ENCODE data around the gene COPZ1.
A peak's percentile ranks its signal among the peaks of the same experiment; 100 is the strongest.
"Not testable (repeated sequence)": the region's sequence is repeated elsewhere in the genome, so short reads cannot be mapped to it uniquely, and the experiment has no call there.

COPZ1 gene

DNA sequence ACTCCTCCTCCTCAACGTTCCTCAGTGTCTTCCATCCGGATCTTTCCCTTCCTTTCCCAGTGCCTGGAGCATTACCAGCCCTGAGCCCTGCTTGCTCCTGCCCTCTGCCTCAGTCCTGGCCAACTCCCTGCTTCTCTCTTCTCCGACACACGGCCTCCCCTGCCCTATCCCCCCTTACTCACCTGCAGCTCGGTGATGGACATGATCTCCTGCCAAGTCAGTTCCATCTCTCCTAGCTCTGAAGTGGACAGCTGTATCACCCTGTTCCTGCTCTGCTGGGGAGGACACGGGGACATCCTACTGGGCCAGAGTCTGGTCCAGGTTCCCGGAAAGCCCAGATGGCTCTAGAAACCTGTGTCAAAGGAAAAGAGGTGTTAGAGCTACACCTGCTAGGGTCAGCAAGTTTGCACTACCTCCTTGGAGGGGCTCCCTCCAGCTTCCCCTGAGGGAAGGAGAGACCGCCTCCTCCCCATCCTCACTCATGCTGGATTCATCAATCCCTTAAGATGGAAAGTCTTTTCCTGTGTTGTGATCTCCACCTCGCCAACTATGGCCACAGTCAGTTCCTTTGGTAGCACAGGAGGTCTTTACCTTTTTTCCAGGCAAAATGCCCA lies 29.9 kb upstream of the COPZ1 start:
- no peak for DNase-seq

DNA sequence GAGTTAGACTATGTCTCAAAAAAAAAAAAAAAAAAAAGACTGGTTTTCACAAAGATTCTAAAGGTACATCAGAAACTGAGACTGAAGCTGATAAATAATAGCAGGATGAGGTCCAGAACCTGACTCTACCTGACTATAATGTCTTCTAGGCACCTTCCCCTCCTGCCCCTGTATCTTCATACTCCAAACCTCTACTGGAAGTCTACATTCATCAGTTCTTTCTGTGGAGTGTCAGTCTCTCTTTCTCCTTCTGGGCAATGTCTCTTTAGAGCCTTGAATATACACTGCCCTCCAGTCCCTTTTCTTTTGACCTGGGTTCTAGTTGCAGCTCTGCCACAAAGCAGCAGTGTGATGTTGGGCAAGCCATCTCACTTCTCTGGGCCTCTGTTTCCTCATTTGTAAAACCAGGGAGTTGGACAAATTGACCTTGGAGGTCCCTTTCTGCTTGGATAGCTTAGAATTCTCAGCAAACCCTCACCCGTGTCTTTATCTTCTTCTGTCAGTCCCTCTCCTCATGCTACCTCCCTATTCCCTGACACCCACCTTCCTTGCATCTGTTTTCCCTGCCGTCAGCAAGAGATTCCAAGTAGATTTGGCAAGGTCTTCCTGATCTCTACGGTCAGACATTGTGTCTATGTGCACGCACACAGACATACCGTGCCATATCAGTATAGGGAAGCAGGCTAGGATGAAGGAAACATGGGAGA lies 28.4 kb upstream of the COPZ1 start:
- DNase-seq: no peak

DNA sequence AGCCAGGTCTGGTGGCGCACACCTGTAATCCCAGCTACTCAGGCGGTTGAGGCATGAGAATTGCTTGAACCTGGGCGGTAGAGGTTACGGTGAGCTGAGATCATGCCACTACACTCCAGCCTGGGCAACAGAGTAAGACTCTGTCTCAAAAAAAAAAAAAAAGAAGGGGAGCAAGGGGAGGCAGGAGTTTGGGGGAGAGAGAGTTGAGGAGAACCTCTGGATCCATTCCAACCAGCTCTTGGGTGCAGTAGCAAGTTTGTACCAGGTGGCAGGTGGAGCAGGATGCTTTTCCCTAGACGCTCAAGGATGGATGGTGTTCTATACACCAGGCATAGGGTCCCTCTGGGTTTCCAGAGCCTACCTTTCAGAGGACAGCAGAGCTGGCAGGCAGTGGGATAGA lies 26.0 kb upstream of the COPZ1 start:
- no peak for DNase-seq

DNA sequence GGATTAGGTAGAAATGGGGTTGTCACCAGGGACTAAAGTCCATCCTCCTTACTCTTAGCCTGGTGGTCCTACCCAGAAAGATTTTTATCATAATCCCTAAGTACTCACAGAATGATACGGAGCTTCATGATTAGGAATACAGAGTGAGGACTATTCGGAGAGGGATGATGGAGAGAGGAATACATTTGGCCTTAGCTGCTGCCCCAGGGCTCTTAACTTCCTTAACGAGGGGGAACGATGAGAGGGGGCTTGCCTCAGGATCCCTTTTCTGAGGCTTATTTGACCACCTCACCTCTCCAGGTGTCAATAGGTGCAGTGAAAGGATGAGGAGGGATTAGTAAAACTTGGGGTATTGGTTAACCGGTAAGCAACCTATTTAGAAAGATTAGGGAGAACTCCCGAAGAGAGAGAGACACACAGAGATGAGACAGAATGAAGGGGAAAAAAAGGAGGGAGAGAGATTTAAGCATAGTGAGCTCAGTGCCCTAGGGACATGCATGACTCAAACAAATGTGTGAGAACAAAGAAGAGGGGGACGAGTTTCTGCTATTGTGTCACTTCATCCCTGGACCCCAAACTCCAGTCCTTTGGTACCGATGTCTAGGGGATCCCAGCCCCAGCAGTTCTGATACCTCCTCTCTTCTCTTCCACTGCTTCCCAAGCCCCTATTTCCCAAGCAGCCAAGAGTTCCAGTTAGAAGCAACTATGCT lies 25.3 kb upstream of the COPZ1 start:
- DNase-seq: no peak

DNA sequence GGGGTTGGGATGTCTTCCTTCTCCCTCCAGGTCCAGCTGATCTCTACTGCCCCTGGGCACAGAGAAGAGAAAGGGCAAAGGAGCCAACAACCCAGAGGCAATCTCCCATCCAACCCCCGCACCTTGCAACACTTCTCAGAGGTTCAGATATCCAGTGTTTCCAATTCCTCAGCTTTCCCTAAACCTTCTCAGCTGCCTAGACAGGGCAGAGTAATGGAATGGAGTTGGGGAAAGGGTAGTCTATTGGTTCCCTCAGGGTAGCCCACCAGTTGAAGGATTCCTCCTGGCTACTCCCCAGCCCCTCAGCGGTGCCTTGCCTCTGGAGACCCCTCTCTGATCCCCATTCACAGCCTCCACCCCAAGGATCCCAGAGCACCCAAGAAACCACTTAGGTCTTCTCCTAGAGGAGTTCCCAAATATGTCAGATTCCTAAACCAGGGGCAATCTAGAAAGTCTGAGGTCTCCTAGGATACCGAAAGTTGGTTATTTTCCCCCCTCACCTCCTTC lies 24.7 kb upstream of the COPZ1 start:
- DNase-seq: no peak

DNA sequence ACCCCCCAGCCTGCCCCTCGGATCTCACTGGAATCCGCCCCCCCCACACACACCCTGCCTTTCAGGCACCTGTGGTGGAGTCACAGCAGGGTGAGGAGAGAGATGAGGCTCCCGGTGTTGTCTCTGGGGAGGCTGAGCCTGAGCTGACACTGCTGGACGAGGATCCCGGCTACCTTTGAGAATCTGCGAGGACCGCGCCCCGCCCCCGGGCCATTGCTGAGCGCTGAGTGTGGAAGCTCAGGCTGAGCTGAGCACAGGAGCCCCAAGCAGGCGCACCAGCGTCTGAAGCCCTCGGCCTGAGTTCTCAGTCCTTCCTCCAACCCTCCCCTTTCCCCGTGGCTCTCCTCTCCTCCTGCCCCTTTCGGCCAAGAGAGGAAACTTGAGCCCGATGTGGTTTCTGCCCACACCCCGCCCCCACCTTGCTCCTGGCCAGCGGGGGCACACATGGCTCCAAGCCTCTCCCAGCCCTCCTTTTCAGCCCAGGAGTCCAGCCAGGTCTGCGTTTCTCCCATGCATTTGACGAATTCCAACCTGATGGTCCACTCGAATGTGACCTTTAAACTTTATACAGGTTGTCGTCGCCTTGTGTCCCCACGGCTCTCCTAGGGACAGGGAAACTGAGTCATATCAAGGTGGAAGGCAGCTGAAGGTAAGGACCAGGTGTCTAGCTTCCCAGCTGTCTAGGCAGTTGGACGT lies 24.1 kb upstream of the COPZ1 start, which contains the start of gene NFE2:
TSS of gene NFE2 (minus strand) at position 284 of the 696 bp plus-strand sequence. CDS start 5,767 bp downstream, outside the sequence.
- peak; percentile 47 to 53 for DNase-seq

DNA sequence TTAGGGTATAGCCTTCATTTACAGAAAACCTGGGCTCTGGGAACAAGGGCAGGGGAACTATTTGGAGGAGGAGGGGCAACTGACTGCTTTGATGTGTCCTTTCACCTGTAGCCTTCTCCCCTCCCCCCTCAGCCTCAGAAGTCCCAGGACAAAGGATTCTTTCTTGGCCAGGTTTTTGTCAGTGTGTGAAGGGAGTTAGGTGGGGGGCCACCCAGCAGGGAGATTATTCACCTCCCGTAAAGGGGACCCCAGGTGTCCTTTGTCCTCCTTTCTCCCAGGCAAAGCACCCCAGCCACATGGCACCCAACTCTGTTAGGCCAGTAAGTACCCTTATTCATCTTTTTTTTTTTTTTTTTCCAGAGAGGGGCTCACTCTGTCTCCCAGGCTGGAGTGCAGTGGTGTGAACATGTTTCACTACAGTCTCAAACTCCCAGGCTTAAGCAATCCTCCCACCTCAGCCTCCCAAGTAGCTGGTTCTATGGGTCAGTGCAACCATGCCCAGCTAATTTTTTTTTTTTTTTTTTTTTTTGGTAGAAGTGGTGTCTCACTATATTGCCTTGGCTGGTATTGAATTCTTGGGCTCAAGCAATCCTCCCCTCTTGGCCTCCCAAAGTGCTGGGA lies 23.4 kb upstream of the COPZ1 start:
- DNase-seq: no peak

DNA sequence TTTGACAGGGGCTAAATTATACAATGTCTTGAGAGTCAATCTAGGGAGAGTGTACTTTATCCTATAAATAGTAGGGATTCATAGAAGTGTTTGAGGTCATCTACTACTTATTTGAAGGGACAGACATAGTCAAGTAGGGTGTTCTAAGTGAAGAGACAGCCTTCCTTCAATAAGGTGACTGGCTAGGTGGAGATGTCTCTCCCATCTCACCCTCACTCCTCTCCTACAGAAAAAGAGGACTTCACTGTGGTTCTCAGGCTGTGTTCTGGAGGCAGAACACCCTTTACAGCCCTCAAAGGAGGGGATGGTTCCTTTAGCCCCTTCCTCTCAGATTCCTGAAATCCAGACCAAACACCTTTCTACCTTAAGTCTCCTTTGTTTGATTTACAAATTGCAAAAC lies 21.3 kb upstream of the COPZ1 start:
- no peak for DNase-seq

DNA sequence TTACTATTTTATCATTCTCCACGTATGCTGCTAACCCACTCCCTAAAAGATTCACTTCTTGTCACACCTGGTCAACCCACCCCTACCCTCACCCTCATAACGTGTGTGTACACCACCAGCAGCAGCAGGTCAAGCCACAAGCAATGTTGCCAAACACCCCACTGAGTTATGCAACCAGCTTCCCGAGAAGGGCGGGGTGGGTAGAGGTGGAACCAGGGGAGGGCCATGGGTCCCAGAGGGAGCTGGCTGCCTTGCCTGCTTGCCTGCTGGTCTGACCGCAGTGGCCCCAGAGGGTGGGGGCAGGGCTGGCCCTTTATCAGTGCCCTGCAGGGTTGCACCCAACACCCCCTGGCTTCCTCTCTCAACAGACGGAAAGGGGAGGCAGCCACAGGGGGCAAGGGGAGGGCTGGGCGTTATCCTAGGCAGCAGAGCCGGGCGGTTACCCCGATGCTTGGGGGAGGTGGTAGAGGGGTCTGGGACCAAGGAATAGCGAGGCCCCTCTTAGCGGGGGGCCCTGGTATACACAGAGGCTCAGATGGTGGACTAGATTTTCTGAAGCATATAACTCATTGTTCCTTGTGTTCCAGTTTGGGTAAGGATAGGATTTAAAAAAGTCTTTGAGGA lies 20.6 kb upstream of the COPZ1 start:
- no peak for DNase-seq

DNA sequence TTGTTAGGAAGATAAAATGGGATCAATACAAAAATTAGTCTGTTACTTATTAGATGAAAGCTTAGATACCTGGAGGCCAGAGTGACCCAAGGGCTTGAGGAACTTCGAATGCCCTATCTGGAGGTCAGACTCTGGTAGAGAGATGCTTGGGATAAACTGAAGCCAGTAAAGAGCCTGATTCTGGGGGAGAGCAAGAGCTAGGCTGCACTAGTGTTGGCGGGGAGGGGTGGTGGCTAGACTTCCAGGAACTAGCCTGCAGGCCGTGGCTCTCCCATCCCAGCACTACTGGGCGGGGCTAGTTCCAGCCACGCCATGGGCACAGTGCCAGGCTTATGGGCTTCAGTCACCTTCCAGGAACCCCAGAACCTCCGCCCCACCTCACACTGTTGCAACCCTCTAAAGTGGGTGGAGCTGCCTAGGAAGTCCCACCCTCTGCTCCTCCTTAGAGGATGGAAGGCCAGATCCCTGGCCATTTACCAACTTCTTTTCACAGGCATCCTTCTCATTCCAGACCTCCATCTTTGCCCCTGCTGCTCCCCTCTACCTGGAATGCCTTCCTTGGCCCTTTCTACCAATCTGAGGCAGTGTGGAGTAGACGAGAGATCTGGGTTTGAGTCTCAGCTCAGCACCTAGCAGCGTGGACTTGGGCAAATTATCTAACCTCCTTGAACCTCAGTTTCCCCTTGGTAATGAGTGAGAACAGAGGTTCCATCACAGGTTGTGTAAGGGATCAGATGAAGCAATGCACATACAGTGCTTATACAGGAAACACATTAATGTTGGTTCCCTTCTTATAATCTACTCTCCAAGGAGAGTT lies 17.8 kb upstream of the COPZ1 start:
- peak in 1 of 2 donors; percentile 40 for DNase-seq

DNA sequence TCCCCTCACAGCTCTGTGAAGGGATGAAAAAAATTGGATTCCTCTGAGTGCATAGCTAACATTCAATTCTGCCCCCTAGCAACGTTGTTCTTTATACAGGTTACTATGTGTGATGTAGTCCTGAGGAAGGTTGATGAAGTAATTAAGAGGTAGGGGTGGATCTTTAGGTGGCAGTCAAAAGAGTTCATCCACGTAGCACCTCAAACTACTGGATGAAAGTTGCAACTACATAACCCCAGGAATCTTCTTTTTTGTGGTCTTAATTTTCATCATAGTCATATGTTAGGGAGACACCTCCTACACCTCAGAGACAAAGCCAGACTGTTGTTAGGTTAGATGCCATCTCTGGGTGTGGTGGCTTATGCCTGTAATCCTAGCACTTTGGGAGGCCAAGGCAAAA lies 13.9 kb upstream of the COPZ1 start:
- no peak for DNase-seq

DNA sequence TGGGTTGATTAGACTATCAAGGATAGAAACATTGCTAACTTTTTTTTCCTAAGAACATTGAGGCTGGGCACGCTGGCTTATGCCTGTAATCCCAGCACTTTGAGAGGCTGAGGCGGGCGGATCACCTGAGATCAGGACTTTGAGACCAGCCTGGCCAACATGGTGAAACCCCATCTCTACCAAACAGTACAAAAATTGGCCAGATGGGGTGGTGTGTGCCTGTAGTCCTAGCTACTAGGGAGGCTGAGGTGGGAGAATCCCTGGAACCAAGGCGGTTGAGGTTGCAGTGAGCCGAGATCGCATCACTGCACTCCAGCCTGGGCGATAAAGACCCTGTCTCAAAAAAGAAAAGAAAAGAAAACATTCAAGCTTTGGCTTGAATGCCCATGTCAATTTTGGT lies 12.6 kb upstream of the COPZ1 start:
- DNase-seq: not testable (repeated sequence)

DNA sequence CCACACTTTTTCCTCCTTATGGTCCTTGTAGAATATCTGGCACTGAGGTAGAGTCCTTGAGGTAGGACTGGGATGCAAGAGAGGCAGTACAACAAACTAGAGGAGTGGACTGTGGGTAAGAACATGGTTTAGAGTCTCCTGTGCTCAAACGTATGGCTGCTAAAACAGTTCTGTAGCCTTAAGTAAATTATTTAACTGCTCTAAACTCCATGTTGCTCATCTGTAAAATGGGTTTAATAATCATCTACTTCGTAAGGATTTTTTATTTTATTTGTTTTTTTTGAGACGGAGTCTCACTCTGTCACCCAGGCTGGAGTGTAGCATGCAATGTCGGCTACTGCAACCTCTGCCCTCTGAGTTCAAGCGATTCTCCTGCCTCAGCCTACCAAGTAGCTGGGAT lies 3.6 kb upstream of the COPZ1 start:
- no peak for DNase-seq

DNA sequence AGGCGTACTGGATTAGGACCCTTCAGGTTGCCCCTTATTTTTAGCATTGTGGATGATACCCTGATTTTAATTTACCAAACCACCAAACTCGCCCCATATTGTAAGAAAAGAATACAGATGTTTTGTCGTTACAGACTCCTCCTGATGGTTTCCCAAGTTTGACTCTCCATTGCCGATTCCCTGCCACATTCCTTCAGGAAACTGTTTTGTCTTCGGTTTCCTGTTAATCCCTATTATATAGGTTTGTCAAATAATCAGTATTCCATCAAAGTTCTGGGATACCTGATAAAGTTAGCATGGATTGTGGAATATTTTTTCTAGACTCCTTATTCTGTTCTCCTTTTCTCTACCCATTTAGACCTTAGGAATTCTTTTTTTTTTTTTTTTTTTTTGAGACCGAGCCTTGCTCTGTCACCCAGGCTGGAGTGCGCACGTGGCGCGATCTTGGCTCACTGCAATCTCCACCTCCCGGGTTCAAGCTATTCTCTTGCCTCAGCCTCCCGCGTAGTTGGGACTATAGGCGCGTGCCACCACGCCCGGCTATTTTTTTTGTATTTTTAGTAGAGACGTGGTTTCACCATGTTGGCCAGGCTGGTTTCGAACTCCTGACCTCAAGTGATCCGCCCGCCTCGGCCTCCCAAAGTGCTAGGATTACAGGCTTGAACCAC lies 645 bp downstream of the COPZ1 start:
- not testable (repeated sequence) for DNase-seq

DNA sequence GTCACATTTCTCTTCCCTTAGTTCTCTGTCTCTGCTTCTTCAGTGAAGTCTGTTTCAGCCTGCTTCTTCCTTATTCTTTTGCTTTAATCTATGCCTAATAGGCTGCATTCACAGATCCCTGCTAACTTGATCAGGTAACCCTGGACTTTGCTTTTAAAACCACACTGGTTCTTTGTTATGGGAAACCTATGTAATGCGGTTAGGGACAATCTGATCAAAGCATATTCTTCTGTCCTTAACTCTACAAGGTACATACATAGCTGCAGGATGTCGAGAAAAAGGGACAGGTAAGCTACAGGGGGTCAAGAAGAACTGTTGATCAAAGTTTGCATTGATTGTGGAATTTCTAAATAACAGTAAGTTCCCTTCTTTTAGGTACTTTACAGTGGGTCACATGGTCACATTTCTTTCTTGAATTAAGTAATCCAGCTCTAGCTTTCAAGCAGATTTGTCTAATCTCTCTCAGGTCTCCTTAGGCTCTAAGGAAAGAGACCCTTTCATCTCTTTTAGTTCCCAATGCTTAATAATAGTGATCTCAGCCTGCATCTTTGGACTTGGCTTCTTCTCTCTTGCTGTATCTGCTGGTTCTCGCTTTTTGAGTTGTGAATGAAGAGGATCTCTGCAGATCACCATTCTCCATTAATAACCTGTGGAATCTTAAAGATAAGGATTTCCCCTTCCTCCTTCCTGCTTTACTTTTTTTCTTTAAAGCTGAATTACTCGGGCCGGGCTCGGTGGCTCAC lies 3.8 kb downstream of the COPZ1 start:
- DNase-seq: no peak

DNA sequence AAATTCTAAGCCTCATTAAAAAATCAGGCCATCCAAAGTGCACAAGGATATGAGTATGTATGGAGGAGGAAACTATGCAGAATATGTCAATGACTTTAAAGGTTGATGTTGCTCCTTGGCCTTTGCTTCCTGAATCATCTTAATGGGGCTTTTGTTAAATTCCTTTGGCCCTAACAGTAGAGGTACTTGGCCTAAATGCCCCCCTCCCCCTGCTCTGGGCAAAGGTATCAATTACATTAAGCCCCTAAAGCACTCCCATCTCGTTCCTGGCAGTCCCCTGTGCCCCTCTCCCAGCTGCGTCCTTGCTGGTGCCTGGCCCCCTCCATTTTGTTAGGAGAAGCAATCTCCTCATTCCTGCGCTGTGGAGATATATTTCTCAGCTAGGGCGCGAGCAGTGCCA lies 4.8 kb downstream of the COPZ1 start:
- no peak for DNase-seq

DNA sequence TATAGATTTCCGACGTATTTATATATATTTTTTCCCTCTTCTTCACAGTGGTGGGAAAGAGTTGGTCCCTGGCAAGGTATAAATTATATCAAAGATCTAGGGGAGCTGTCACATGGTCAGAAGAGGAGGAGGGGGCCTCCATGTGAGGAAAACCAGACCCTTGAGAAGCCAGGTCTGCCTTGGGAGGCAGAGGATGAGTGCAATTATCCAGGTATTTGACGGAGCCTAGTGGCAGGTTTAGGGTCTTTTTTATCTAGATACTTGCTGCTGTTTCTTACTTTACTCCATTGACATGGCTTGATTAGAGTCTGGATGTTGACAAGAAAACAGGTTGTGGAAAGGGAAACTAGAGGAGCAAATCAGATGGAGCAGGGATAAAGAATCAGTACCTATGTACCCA lies 5.5 kb downstream of the COPZ1 start:
- no peak for DNase-seq

DNA sequence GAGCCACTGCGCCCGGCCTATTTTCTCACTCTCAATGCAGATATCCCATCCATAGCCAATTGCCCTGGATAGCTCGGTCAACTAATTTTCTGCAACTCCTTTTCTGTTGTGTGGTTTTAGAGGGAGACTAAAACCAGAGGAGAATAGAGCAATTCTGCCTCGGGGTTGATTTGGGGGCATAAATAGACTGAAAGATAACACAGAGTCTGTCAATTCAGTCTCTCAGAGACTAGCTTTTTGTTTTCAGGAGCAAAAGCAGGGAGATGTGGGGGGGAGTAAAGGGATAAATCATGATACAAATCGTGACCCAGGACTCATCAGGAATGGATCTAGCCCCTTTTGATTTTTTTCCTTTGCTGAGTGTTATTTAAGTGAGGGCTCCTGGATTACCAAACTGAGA lies 6.5 kb downstream of the COPZ1 start:
- DNase-seq: no peak

DNA sequence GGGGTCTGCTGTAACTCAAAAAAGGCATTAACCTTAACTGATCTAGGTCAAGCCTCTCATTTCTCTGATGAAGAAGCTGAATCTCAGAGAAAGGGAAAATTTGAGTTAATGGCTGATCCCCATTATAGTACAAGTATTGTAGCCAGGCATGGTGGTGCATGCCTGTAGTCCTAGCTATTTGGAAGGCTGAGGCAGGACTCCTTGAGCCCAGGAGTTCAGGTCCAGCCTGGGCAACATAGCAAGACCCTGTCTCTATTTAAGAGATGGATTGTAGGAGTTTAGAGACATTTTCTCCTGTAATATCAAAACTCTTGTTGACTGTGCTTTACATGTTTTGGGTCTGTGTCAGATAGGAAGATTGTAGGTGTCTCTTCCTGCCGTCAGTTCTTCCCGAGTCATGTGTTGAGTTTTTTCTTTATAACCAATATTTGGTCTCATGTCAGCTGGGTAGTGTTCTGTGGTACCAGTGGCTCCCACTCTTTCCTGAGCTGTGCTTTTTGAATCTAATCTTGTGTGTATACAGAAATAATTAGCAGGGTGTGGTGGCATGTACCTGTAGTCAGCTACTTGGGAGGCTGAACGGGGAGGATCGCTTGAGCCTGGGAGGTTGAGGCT lies 8.6 kb downstream of the COPZ1 start:
- no peak for DNase-seq
